B cell (primary cell): Measurements from ENCODE around the gene ANKRD13D. TPM values are rescaled to one million over a fixed set of nuclear protein-coding genes. Genes with fewer than 3 reads are reported as not detected.
A peak's percentile ranks its signal among the peaks of the same experiment; 100 is the strongest.

Experiments
- ATAC-seq: fragments of 200-7000 bp; cut with Tn5 transposase; one replicate; pipeline ENCODE4 v1.10.0; 2021; ENCODE audit warnings: low read depth, mild to moderate bottlenecking, moderate number of reproducible peaks, moderate library complexity
- CTCF ChIA-PET: fragments of 350-600 bp; sonication (Branson Sonifier 250); formaldehyde crosslinking; loops from one replicate; lab custom pipeline; 2021; ENCODE audit warnings: antibody characterized with exemption, inconsistent platforms; lab: Charles Lee
- POLR2A ChIA-PET: fragments of 350-600 bp; sonication (Branson Sonifier 250); formaldehyde crosslinking; loops from one replicate; lab custom pipeline; 2021; ENCODE audit warnings: antibody characterized with exemption; lab: Charles Lee
- DNase-seq: peaks from one replicate; pipeline ENCODE4 v3.0.0; 2013
- H2AFZ ChIP-seq: 2 replicates; pipeline ENCODE4 v1.6.1; 2012; ENCODE audit warnings: mild to moderate bottlenecking, low read depth, low read length; ENCODE audit not compliant: insufficient read depth, poor library complexity, severe bottlenecking
- H3K27ac ChIP-seq, 2 donors: 1 replicate in 1 of 2; 2 replicates in 1 of 2; pipeline ENCODE4 v1.5.1; 2012 to 2013; ENCODE audit warnings: low read length in 2 of 2, mild to moderate bottlenecking in 2 of 2, moderate library complexity in 1 of 2
- H3K27me3 ChIP-seq, 4 experiments: fragments of 200-600 bp in 1 of 4; sonication (generic) in 1 of 4; replicated peaks in 1 of 4; 1 replicate in 2 of 4; 2 replicates in 2 of 4; pipeline versions ENCODE4 v1.6.1 to v1.7.0; 2013 to 2016; ENCODE audit warnings: low read length in 3 of 4, mild to moderate bottlenecking in 2 of 4, mixed read lengths in 1 of 4, moderate library complexity in 1 of 4; ENCODE audit not compliant: insufficient read depth in 4 of 4, control insufficient read depth in 3 of 4; ENCODE audit errors: control extremely low read depth in 1 of 4
- H3K36me3 ChIP-seq, 2 experiments: replicated peaks in 1 of 2; 1 replicate in 1 of 2; 2 replicates in 1 of 2; pipeline versions ENCODE4 v1.6.1 to v1.7.1; 2013; ENCODE audit warnings: low read length in 1 of 2; ENCODE audit not compliant: insufficient read depth in 2 of 2, control insufficient read depth in 1 of 2; ENCODE audit errors: control extremely low read depth in 1 of 2, extremely low read depth in 1 of 2
- H3K4me1 ChIP-seq, 2 donors: fragments of 200-600 bp in 1 of 2; sonication (generic) in 1 of 2; 1 replicate in 1 of 2; 2 replicates in 1 of 2; pipeline versions ENCODE4 v1.5.1 to v1.6.1; 2013 to 2017; ENCODE audit warnings: low read length in 2 of 2; ENCODE audit not compliant: control insufficient read depth in 2 of 2, insufficient read depth in 2 of 2
- H3K4me2 ChIP-seq: replicated peaks from 2 replicates; pipeline ENCODE3; 2012; ENCODE audit warnings: mild to moderate bottlenecking, low read depth, low read length; ENCODE audit not compliant: poor library complexity, severe bottlenecking
- H3K4me3 ChIP-seq, 5 experiments: fragments of 200-600 bp in 1 of 5; sonication (generic) in 1 of 5; 1 replicate in 3 of 5; 2 replicates in 2 of 5; pipeline versions ENCODE4 v1.5.1 to v1.7.0; 2011 to 2016; ENCODE audit warnings: low read length in 4 of 5, mild to moderate bottlenecking in 4 of 5, low read depth in 2 of 5, control low read depth in 1 of 5, moderate library complexity in 1 of 5; ENCODE audit not compliant: insufficient read depth in 1 of 5; ENCODE audit errors: control extremely low read depth in 1 of 5, extremely low read depth in 1 of 5
- H3K79me2 ChIP-seq: fragments of 200-600 bp; sonication (generic); one replicate; pipeline ENCODE4 v1.6.0; 2016; ENCODE audit warnings: low read length; ENCODE audit not compliant: control insufficient read depth, insufficient read depth
- H3K9ac ChIP-seq: fragments of 200-600 bp; sonication (generic); 2 replicates; pipeline ENCODE4 v1.6.1; 2017; ENCODE audit warnings: mild to moderate bottlenecking, low read length, moderate library complexity
- H3K9me3 ChIP-seq, 3 donors: one replicate each; pipeline versions ENCODE4 v1.6.1 to v1.7.1; 2013; ENCODE audit warnings: low read length in 2 of 3; ENCODE audit not compliant: control insufficient read depth in 2 of 3, insufficient read depth in 1 of 3; ENCODE audit errors: control extremely low read depth in 1 of 3
- H4K20me1 ChIP-seq: 2 replicates; pipeline ENCODE4 v1.6.0; 2012; ENCODE audit warnings: mild to moderate bottlenecking, low read length; ENCODE audit not compliant: insufficient read depth, control insufficient read depth, poor library complexity, severe bottlenecking
- H3K27ac Mint-ChIP-seq: one replicate; pipeline ENCODE4 v1.8.0; 2021; ENCODE audit warnings: mixed read lengths
- H3K27me3 Mint-ChIP-seq: one replicate; pipeline ENCODE4 v1.8.0; 2021; ENCODE audit warnings: mixed read lengths
- H3K4me1 Mint-ChIP-seq: one replicate; pipeline ENCODE4 v1.8.0; 2021; ENCODE audit warnings: mixed read lengths
- H3K4me3 Mint-ChIP-seq: one replicate; pipeline ENCODE4 v1.8.0; 2021; ENCODE audit warnings: mixed read lengths
- H3K9me3 Mint-ChIP-seq: one replicate; pipeline ENCODE4 v1.8.0; 2022; ENCODE audit warnings: mixed read lengths; ENCODE audit not compliant: insufficient read depth
- CTCF ChIP-seq: fragments of 200-600 bp; IDR thresholded peaks from one replicate; pipeline ENCODE4 v1.8.0; 2022; ENCODE audit warnings: antibody characterized with exemption, mild to moderate bottlenecking
- EZH2 ChIP-seq: IDR thresholded peaks from 2 replicates; pipeline ENCODE4 v1.6.1; 2012; ENCODE audit warnings: borderline replicate concordance, low read depth, mild to moderate bottlenecking, moderate library complexity, low read length; ENCODE audit not compliant: insufficient read depth, poor library complexity, severe bottlenecking
- WGBS: methylation state at CpG from one replicate; pipeline ENCODE4 v1.1.5; 2013; ENCODE audit warnings: missing lambda C conversion rate; ENCODE audit not compliant: insufficient coverage; 5-methylcytosine and 5-hydroxymethylcytosine counted together
- intact Hi-C: fragments of 100-400 bp; cut with micrococcal nuclease; formaldehyde crosslinking; loops from one replicate; pipeline ENCODE4 v1.10.0; 2022
- polyA plus RNA-seq: library from polyadenylated mRNA; depleted of rRNA; stranded (reverse); fragments of >200 nt; gene quantifications from 2 replicates; pipeline ENCODE4 v1.2.3, GENCODE V29; 2012
- total RNA-seq, 2 donors: library from RNA; stranded (reverse); fragments of 120-200 nt in 1 of 2; gene quantifications; 1 replicate in 1 of 2; 2 replicates in 1 of 2; pipeline versions ENCODE4 v1.2.3 to v1.2.4, GENCODE V29; 2013 to 2022

ANKRD13D gene
- total and polyA plus RNA-seq, 2 donors (not counting 1 experiment from before 2014, with no cell fraction given), result 189 to 252 TPM

- peak; percentile 49 for ATAC-seq
These were observed 56.3 kb downstream of the ANKRD13D start for GRCh38 chr11:67345247-67345919.

More at GRCh38 chr11:67345247-67345919, 56.3 kb downstream of the ANKRD13D start:
- H3K9ac ChIP-seq, result no peak overlapping the region
- H3K27ac ChIP-seq, result peak overlapping the region; percentile 61 to 84
- peak overlapping the region; percentile 77 for H3K4me3 Mint-ChIP-seq
- H3K4me1 Mint-ChIP-seq, result peaks cover 65% of the 10 kb centered on the region
- TF ChIP-seq CTCF, result no peak
- no peak for TF ChIP-seq EZH2
- H4K20me1 ChIP-seq, result no peaks in the 10 kb centered on the region
- H3K79me2 ChIP-seq, result peaks cover 36% of the 10 kb centered on the region
- 51% methylated on average over 5 of the region's 8 CpGs for WGBS
- H3K9me3 Mint-ChIP-seq, result no peaks in the 10 kb centered on the region
- peaks cover 0 to 4% (median 0%) of the 10 kb centered on the region in 3 donors for H3K9me3 ChIP-seq
- CTCF ChIA-PET, result interaction anchor here (0.7 to 39.5 kb wide), 27 partner anchors 10 to 310 kb away, joined by 3 to 2379 read pairs (median 5); partner anchors contain the start of genes ANKRD13D, CLCF1, GRK2 and PITPNM1
- no peaks in the 10 kb centered on the region for H3K27me3 ChIP-seq
- H3K27ac Mint-ChIP-seq, result peak overlapping the region; percentile 88
- H3K27me3 Mint-ChIP-seq, result no peaks in the 10 kb centered on the region
- H3K4me2 ChIP-seq, result peak overlapping the region; percentile 51
- peak overlapping the region; percentile 24 for H2AFZ ChIP-seq
- H3K36me3 ChIP-seq, result no peaks in the 10 kb centered on the region
- POLR2A ChIA-PET, result interaction anchor here (0.6 to 2.7 kb wide), 12 partner anchors 8 to 112 kb away, joined by 3 to 16 read pairs (median 5); partner anchors contain the start of genes ANKRD13D, CLCF1 and POLD4
- intact Hi-C loops, result loop anchor here (1.0 to 10.0 kb wide), 2 partner anchors 8 to 231 kb away; partner anchors contain the start of genes KDM2A and POLD4
- peak; percentile 59 for DNase-seq
- H3K4me1 ChIP-seq, result peaks cover 59 to 72% of the 10 kb centered on the region in 2 donors
- no peak overlapping the region for H3K4me3 ChIP-seq
